WTC11 (cell line): Measurements from ENCODE around the gene CPT1B. TPM values are rescaled to one million over a fixed set of nuclear protein-coding genes. Genes with fewer than 3 reads are reported as not detected.

Source experiments
- ATAC-seq: fragments of 200-7000 bp; cut with Tn5 transposase; 2 replicates; pipeline ENCODE4 v1.10.0; 2021; ENCODE audit warnings: mild to moderate bottlenecking, moderate library complexity
- CTCF ChIA-PET: fragments of 300-600 bp; sonication (Branson Sonifier 250); formaldehyde crosslinking; loops from one replicate; lab custom pipeline; 2021; ENCODE audit warnings: antibody characterized with exemption; lab: Charles Lee
- POLR2A ChIA-PET: fragments of 350-600 bp; sonication (Branson Sonifier 250); formaldehyde crosslinking; loops from one replicate; lab custom pipeline; 2021; ENCODE audit warnings: antibody characterized with exemption; lab: Charles Lee
- DNase-seq: peaks from one replicate; pipeline ENCODE4 v3.0.0; 2021; ENCODE audit warnings: low spot score
- H3K27ac Mint-ChIP-seq: 2 replicates; pipeline ENCODE4 v1.8.0; 2021; ENCODE audit warnings: mixed read lengths
- H3K27me3 Mint-ChIP-seq: 2 replicates; pipeline ENCODE4 v1.8.0; 2021; ENCODE audit warnings: low read depth, mild to moderate bottlenecking, moderate library complexity, mixed read lengths
- H3K36me3 Mint-ChIP-seq: 2 replicates; pipeline ENCODE4 v1.8.0; 2021; ENCODE audit warnings: mixed read lengths
- H3K4me1 Mint-ChIP-seq: 2 replicates; pipeline ENCODE4 v1.8.0; 2022; ENCODE audit warnings: mixed read lengths
- H3K4me3 Mint-ChIP-seq: 2 replicates; pipeline ENCODE4 v1.8.0; 2021; ENCODE audit warnings: mild to moderate bottlenecking, moderate library complexity, mixed read lengths
- H3K9me3 Mint-ChIP-seq: 2 replicates; pipeline ENCODE4 v1.8.0; 2021; ENCODE audit warnings: mixed read lengths
- ATF1 ChIP-seq: sonication (generic); formaldehyde crosslinking; IDR thresholded peaks from 2 replicates; pipeline ENCODE4 v1.8.1; 2023; ENCODE audit warnings: mild to moderate bottlenecking, moderate library complexity, missing genetic modification reagents
- CBFB ChIP-seq: sonication (generic); formaldehyde crosslinking; IDR thresholded peaks from 2 replicates; pipeline ENCODE4 v1.8.1; 2022; ENCODE audit warnings: mild to moderate bottlenecking, low read depth, missing genetic modification reagents
- ELF4 ChIP-seq: sonication (generic); formaldehyde crosslinking; IDR thresholded peaks from 2 replicates; pipeline ENCODE4 v1.8.1; 2022; ENCODE audit warnings: low read depth, mild to moderate bottlenecking, moderate library complexity, missing genetic modification reagents
- ESRRA ChIP-seq: sonication (generic); formaldehyde crosslinking; IDR thresholded peaks from 2 replicates; pipeline ENCODE4 v1.8.1; 2022; ENCODE audit warnings: mild to moderate bottlenecking, missing genetic modification reagents, borderline replicate concordance
- FOXJ3 ChIP-seq: sonication (generic); formaldehyde crosslinking; IDR thresholded peaks from 2 replicates; pipeline ENCODE4 v1.9.0; 2021; ENCODE audit warnings: missing genetic modification reagents, mild to moderate bottlenecking, borderline replicate concordance
- GRHL2 ChIP-seq: fragments of 250-450 bp; sonication (Bioruptor Pico); IDR thresholded peaks from 2 replicates; pipeline ENCODE4 v1.8.0; 2022; ENCODE audit warnings: mild to moderate bottlenecking, moderate library complexity; ENCODE audit not compliant: insufficient replicate concordance, severe bottlenecking
- GTF2I ChIP-seq: fragments of 250-450 bp; sonication (Bioruptor Pico); conservative IDR thresholded peaks from 2 replicates; pipeline ENCODE4 v1.4.0; 2021; ENCODE audit warnings: mild to moderate bottlenecking
- JAZF1 ChIP-seq: fragments of 250-450 bp; sonication (Bioruptor Pico); IDR thresholded peaks from 2 replicates; pipeline ENCODE4 v1.9.0; 2021; ENCODE audit warnings: moderate library complexity, mild to moderate bottlenecking, inconsistent platforms
- MYBL2 ChIP-seq: sonication (generic); formaldehyde crosslinking; IDR thresholded peaks from 2 replicates; pipeline ENCODE4 v1.8.1; 2023; ENCODE audit warnings: mild to moderate bottlenecking, moderate library complexity, missing genetic modification reagents
- NFE2L1 ChIP-seq: sonication (generic); formaldehyde crosslinking; IDR thresholded peaks from 2 replicates; pipeline ENCODE4 v1.8.1; 2023; ENCODE audit warnings: missing genetic modification reagents
- NFYB ChIP-seq: sonication (generic); formaldehyde crosslinking; conservative IDR thresholded peaks from 2 replicates; pipeline ENCODE4 v1.8.0; 2022; ENCODE audit warnings: low read depth, missing genetic modification reagents
- NR2C2 ChIP-seq: sonication (generic); formaldehyde crosslinking; IDR thresholded peaks from 2 replicates; pipeline ENCODE4 v1.8.0; 2022; ENCODE audit warnings: mild to moderate bottlenecking, missing genetic modification reagents
- RORB ChIP-seq: fragments of 250-450 bp; sonication (Bioruptor Pico); IDR thresholded peaks from 2 replicates; pipeline ENCODE4 v1.9.0; 2021; ENCODE audit warnings: mild to moderate bottlenecking
- SOX15 ChIP-seq: fragments of 250-450 bp; sonication (Bioruptor Pico); IDR thresholded peaks from 2 replicates; pipeline ENCODE4 v1.9.0; 2021; ENCODE audit warnings: mild to moderate bottlenecking
- SP1 ChIP-seq: sonication (generic); formaldehyde crosslinking; conservative IDR thresholded peaks from 2 replicates; pipeline ENCODE4 v1.8.1; 2022; ENCODE audit warnings: missing genetic modification reagents
- ZNF219 ChIP-seq: sonication (generic); formaldehyde crosslinking; IDR thresholded peaks from 2 replicates; pipeline ENCODE4 v1.8.0; 2023; ENCODE audit warnings: missing genetic modification reagents, mild to moderate bottlenecking, borderline replicate concordance
- ZNF396 ChIP-seq: fragments of 250-450 bp; sonication (Bioruptor Pico); IDR thresholded peaks from 2 replicates; pipeline ENCODE4 v1.8.0; 2021; ENCODE audit warnings: mild to moderate bottlenecking, moderate library complexity, borderline replicate concordance
- total RNA-seq: library from RNA; stranded (reverse); gene quantifications from 3 replicates; pipeline ENCODE4 v1.2.3, GENCODE V29; 2021
- TF ChIP-seq, protein P1 (sequence below): fragments of 250-450 bp; sonication (Bioruptor Pico); IDR thresholded peaks from 2 replicates; pipeline ENCODE4 v1.8.0; 2021; ENCODE audit warnings: mild to moderate bottlenecking
- TF ChIP-seq, protein P2 (sequence below): sonication (generic); formaldehyde crosslinking; IDR thresholded peaks from 2 replicates; pipeline ENCODE4 v1.8.1; 2023; ENCODE audit warnings: mild to moderate bottlenecking, missing genetic modification reagents, moderate library complexity
- TF ChIP-seq, protein P3 (sequence below): fragments of 250-450 bp; sonication (Bioruptor Pico); IDR thresholded peaks from 2 replicates; pipeline ENCODE4 v1.9.0; 2021; ENCODE audit warnings: mild to moderate bottlenecking
- TF ChIP-seq, protein P4 (sequence below): sonication (generic); formaldehyde crosslinking; IDR thresholded peaks from 2 replicates; pipeline ENCODE4 v1.8.1; 2023; ENCODE audit warnings: mild to moderate bottlenecking, missing genetic modification reagents, moderate library complexity
- TF ChIP-seq, protein P5 (sequence below): sonication (generic); formaldehyde crosslinking; IDR thresholded peaks from 2 replicates; pipeline ENCODE4 v1.8.1; 2023; ENCODE audit warnings: mild to moderate bottlenecking, missing genetic modification reagents
- TF ChIP-seq, protein P6 (sequence below): sonication (generic); formaldehyde crosslinking; IDR thresholded peaks from 2 replicates; pipeline ENCODE4 v1.8.1; 2022; ENCODE audit warnings: low read depth, mild to moderate bottlenecking, moderate library complexity, missing genetic modification reagents, borderline replicate concordance

Gene CPT1B
- total RNA-seq, 1 experiment from 2014 or later, result 33.7 TPM

DNA sequence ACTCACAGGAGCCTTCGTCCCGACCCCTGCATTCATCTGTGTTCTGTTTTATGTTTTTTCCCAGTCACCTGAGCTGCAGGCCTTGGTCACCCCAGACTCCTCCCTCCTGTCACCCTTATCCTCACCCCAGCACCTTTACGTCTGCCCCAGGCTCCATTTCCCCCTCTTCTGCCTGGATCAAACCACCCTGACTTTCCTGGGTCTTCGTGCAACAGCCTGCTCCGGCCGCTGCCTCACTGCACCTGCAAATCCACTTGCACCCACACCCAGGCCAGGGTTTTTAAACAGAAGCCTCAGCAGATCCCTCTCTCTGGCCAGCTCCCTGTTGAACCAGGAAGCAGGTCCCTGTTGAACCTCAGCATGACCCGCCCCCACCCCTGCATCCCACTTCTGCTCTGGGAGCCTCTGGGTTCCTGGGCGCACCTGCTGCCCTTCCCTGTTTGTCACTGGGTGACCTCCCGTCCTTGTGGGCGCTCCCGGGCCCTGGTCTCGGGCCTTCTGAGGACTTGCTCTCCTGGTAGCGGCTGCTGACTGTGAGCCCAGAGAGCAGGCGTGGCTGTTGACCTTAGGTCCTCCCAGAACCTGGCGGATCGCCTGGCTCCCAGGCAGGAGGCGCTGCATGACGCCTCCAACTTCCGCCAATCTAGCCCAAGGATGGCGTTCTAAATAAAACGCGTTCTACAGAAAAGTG is 35.2 kb upstream of the CPT1B start:
- TF ChIP-seq ELF4, result no peak
- no peak for TF ChIP-seq NFYB (CRISPR knock-in tag)
- TF ChIP-seq JAZF1, result no peak
- TF ChIP-seq ZNF396 (CRISPR knock-in tag), result no peak
- no peak for TF ChIP-seq ESRRA (CRISPR knock-in tag)
- TF ChIP-seq, protein P1, sequence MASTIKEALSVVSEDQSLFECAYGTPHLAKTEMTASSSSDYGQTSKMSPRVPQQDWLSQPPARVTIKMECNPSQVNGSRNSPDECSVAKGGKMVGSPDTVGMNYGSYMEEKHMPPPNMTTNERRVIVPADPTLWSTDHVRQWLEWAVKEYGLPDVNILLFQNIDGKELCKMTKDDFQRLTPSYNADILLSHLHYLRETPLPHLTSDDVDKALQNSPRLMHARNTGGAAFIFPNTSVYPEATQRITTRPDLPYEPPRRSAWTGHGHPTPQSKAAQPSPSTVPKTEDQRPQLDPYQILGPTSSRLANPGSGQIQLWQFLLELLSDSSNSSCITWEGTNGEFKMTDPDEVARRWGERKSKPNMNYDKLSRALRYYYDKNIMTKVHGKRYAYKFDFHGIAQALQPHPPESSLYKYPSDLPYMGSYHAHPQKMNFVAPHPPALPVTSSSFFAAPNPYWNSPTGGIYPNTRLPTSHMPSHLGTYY, result no peak
- TF ChIP-seq SOX15 (CRISPR knock-in tag), result no peak
- no peak for TF ChIP-seq SP1
- TF ChIP-seq, protein P2, sequence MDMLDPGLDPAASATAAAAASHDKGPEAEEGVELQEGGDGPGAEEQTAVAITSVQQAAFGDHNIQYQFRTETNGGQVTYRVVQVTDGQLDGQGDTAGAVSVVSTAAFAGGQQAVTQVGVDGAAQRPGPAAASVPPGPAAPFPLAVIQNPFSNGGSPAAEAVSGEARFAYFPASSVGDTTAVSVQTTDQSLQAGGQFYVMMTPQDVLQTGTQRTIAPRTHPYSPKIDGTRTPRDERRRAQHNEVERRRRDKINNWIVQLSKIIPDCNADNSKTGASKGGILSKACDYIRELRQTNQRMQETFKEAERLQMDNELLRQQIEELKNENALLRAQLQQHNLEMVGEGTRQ (CRISPR knock-in tag), result no peak
- Mint-ChIP-seq H3K27ac (no peak overlapping the region), H3K36me3 (no peaks in the 10 kb centered on the region), H3K4me3 (no peak overlapping the region), H3K27me3 (peaks cover 18% of the 10 kb centered on the region), H3K4me1 (peaks cover 14% of the 10 kb centered on the region), H3K9me3 (no peaks in the 10 kb centered on the region)
- POLR2A ChIA-PET, result no interaction called here
- CTCF ChIA-PET, result interaction anchor here (1.0 to 2.5 kb wide), 6 partner anchors 13 to 114 kb away, joined by 3 to 12 read pairs (median 4); partner anchors contain the start of genes SCO2 and SYCE3
- ATAC-seq, result peak; percentile 56
- DNase-seq, result no peak

DNA sequence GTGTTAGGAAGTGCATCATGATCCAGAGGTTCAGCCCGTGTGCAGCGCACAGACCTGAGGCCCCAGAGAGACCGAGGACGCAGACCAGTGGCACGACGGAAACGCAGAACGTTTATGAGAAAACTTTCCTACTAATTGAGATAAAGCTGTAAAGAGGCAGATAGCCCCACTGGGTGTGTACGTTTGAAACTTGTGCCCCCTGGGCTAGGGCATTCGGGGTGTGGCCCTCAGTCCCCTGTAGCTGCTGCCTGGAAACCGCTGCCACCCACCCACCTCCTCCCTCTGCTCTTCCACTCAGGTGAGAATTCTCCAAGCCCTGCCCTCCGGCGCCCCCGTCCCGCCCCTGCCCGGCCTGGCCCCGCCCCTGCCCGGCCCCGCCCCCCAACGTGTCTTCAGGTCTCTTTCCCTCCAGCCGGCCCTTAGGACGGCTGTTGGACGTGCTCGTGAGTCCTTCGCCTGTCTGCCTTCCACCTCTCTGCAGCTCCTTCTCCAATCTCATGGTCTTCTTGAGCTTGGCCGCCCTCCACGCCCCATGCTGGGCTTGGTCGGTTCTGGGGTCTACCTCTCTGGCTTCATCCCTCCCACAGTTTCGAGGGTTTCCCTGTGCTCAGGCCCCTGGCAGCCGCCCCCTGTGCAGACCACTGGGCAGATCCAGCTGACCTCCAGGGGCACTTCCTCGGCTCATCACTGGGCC is 34.4 kb upstream of the CPT1B start:
- POLR2A ChIA-PET, result no interaction called here
- CTCF ChIA-PET, result interaction anchor here (0.6 to 2.5 kb wide), 11 partner anchors 8 to 471 kb away, joined by 3 to 12 read pairs (median 4); partner anchors contain the start of genes CHKB, SCO2 and SYCE3
- peaks cover 14% of the 10 kb centered on the region for H3K4me1 Mint-ChIP-seq
- peaks cover 16% of the 10 kb centered on the region for H3K27me3 Mint-ChIP-seq
- H3K27ac Mint-ChIP-seq, result no peak overlapping the region
- ATAC-seq (peak; percentile 89), DNase-seq (peak; percentile 51)
- no peaks in the 10 kb centered on the region for H3K36me3 Mint-ChIP-seq
- no peak for TF ChIP-seq GTF2I (CRISPR knock-in tag)
- TF ChIP-seq FOXJ3 (CRISPR knock-in tag), result no peak
- TF ChIP-seq, protein P3, sequence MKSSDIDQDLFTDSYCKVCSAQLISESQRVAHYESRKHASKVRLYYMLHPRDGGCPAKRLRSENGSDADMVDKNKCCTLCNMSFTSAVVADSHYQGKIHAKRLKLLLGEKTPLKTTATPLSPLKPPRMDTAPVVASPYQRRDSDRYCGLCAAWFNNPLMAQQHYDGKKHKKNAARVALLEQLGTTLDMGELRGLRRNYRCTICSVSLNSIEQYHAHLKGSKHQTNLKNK (CRISPR knock-in tag), result no peak
- TF ChIP-seq, protein P4, sequence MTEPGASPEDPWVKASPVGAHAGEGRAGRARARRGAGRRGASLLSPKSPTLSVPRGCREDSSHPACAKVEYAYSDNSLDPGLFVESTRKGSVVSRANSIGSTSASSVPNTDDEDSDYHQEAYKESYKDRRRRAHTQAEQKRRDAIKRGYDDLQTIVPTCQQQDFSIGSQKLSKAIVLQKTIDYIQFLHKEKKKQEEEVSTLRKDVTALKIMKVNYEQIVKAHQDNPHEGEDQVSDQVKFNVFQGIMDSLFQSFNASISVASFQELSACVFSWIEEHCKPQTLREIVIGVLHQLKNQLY, result no peak
- no peak for TF ChIP-seq RORB
- no peak for TF ChIP-seq NR2C2 (CRISPR knock-in tag)
- no peak for TF ChIP-seq CBFB (CRISPR knock-in tag)
- TF ChIP-seq ATF1, result no peak
- TF ChIP-seq, protein P5, sequence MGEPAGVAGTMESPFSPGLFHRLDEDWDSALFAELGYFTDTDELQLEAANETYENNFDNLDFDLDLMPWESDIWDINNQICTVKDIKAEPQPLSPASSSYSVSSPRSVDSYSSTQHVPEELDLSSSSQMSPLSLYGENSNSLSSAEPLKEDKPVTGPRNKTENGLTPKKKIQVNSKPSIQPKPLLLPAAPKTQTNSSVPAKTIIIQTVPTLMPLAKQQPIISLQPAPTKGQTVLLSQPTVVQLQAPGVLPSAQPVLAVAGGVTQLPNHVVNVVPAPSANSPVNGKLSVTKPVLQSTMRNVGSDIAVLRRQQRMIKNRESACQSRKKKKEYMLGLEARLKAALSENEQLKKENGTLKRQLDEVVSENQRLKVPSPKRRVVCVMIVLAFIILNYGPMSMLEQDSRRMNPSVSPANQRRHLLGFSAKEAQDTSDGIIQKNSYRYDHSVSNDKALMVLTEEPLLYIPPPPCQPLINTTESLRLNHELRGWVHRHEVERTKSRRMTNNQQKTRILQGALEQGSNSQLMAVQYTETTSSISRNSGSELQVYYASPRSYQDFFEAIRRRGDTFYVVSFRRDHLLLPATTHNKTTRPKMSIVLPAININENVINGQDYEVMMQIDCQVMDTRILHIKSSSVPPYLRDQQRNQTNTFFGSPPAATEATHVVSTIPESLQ (CRISPR knock-in tag), result no peak
- no peak for TF ChIP-seq NFE2L1 (CRISPR knock-in tag)
- TF ChIP-seq MYBL2 (CRISPR knock-in tag), result no peak
- TF ChIP-seq, protein P6, sequence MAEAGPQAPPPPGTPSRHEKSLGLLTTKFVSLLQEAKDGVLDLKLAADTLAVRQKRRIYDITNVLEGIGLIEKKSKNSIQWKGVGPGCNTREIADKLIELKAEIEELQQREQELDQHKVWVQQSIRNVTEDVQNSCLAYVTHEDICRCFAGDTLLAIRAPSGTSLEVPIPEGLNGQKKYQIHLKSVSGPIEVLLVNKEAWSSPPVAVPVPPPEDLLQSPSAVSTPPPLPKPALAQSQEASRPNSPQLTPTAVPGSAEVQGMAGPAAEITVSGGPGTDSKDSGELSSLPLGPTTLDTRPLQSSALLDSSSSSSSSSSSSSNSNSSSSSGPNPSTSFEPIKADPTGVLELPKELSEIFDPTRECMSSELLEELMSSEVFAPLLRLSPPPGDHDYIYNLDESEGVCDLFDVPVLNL (CRISPR knock-in tag), result no peak
- TF ChIP-seq ZNF219 (CRISPR knock-in tag), result no peak
- TF ChIP-seq GRHL2, result no peak
- H3K9me3 Mint-ChIP-seq, result no peaks in the 10 kb centered on the region
- no peak overlapping the region for H3K4me3 Mint-ChIP-seq
